Measurements from ENCODE around the gene ISX. TPM values are rescaled to one million over a fixed set of nuclear protein-coding genes. Genes with fewer than 3 reads are reported as not detected.

The ISX gene
- total RNA-seq, 2 experiments from 2014 or later: not detected

- H3K9me2 ChIP-seq (ENCODE audit: insufficient read depth, low read length): no peaks in the 10 kb centered on the region
- ChIA-PET POLR2A (no interaction called here), CTCF (ENCODE audit: unreplicated experiment) (no interaction called here)
- intact Hi-C loops (cut with micrococcal nuclease; ENCODE audit: unreplicated experiment): no loop called here
- no peaks in the 10 kb centered on the region for H4K20me1 ChIP-seq (ENCODE audit: insufficient read depth, low read length)
- no peak overlapping the region for H3K27ac ChIP-seq (ENCODE audit: low read depth, low read length, poor library complexity, severe bottlenecking)
- no peaks in the 10 kb centered on the region for H3K79me2 ChIP-seq (ENCODE audit: insufficient read depth, low read depth, low read length)
- no peak for DNase-seq (ENCODE audit: low spot score)
- no peak overlapping the region for H3K4me2 ChIP-seq (ENCODE audit: low read length)
- no peak overlapping the region for H2AFZ ChIP-seq (ENCODE audit: low read length)
- no peak overlapping the region for H3K4me3 ChIP-seq (ENCODE audit: low read depth, low read length, poor library complexity, severe bottlenecking)
- no peaks in the 10 kb centered on the region for H3K36me3 ChIP-seq (ENCODE audit: insufficient read depth, low read length)
- TF ChIP-seq CTCF (conservative IDR thresholded peaks at IDR 0.05; ENCODE audit: low read length) (no peak), EZH2phosphoT487 (IDR thresholded peaks at IDR 0.05; ENCODE audit: borderline replicate concordance, low read depth, low read length) (no peak)
- no TSS peak for BruUV-seq (replicated peaks)
- no peaks in the 10 kb centered on the region for H3K9me3 ChIP-seq (ENCODE audit: low read length)
- no peaks in the 10 kb centered on the region for H3K4me1 ChIP-seq (ENCODE audit: insufficient read depth, low read length, poor library complexity, severe bottlenecking)
Measured at GRCh38 chr22:35133702-35134380, 67.9 kb downstream of the ISX start.

GRCh38 chr22:35134637-35135036 lies 68.7 kb downstream of the ISX start:
- H3K27ac ChIP-seq (ENCODE audit: low read depth, low read length, poor library complexity, severe bottlenecking): no peak overlapping the region
- no peaks in the 10 kb centered on the region for H3K79me2 ChIP-seq (ENCODE audit: insufficient read depth, low read depth, low read length)
- no peaks in the 10 kb centered on the region for H3K9me2 ChIP-seq (ENCODE audit: insufficient read depth, low read length)
- no peaks in the 10 kb centered on the region for H4K20me1 ChIP-seq (ENCODE audit: insufficient read depth, low read length)
- no peaks in the 10 kb centered on the region for H3K36me3 ChIP-seq (ENCODE audit: insufficient read depth, low read length)
- no peak overlapping the region for H3K4me2 ChIP-seq (ENCODE audit: low read length)
- DNase-seq (ENCODE audit: low spot score): no peak
- CTCF ChIA-PET (ENCODE audit: unreplicated experiment): no interaction called here
- H3K4me1 ChIP-seq (ENCODE audit: insufficient read depth, low read length, poor library complexity, severe bottlenecking): no peaks in the 10 kb centered on the region
- H2AFZ ChIP-seq (ENCODE audit: low read length): no peak overlapping the region
- TF ChIP-seq EZH2phosphoT487 (IDR thresholded peaks at IDR 0.05; ENCODE audit: borderline replicate concordance, low read depth, low read length) (no peak), CTCF (conservative IDR thresholded peaks at IDR 0.05; ENCODE audit: low read length) (no peak)
- H3K9me3 ChIP-seq (ENCODE audit: low read length): no peaks in the 10 kb centered on the region
- intact Hi-C loops (cut with micrococcal nuclease; ENCODE audit: unreplicated experiment): no loop called here
- POLR2A ChIA-PET: interaction anchor here (0.9 kb wide), 1 partner anchor 16 kb away, joined by 3 read pairs; no protein-coding TSS in a partner anchor
- BruUV-seq (replicated peaks): no TSS peak
- no peak overlapping the region for H3K4me3 ChIP-seq (ENCODE audit: low read depth, low read length, poor library complexity, severe bottlenecking)

- H3K9me3 ChIP-seq (ENCODE audit: low read length): no peaks in the 10 kb centered on the region
- no peak overlapping the region for H3K4me2 ChIP-seq (ENCODE audit: low read length)
- POLR2A ChIA-PET: interaction anchor here (0.9 kb wide), 1 partner anchor 16 kb away, joined by 3 read pairs; no protein-coding TSS in a partner anchor
- TF ChIP-seq EZH2phosphoT487 (IDR thresholded peaks at IDR 0.05; ENCODE audit: borderline replicate concordance, low read depth, low read length): no peak
- no peak for TF ChIP-seq CTCF (conservative IDR thresholded peaks at IDR 0.05; ENCODE audit: low read length)
- no peaks in the 10 kb centered on the region for H3K9me2 ChIP-seq (ENCODE audit: insufficient read depth, low read length)
- intact Hi-C loops (cut with micrococcal nuclease; ENCODE audit: unreplicated experiment): no loop called here
- CTCF ChIA-PET (ENCODE audit: unreplicated experiment): no interaction called here
- no peak overlapping the region for H2AFZ ChIP-seq (ENCODE audit: low read length)
- H3K4me1 ChIP-seq (ENCODE audit: insufficient read depth, low read length, poor library complexity, severe bottlenecking): no peaks in the 10 kb centered on the region
- DNase-seq (ENCODE audit: low spot score): no peak
- H3K36me3 ChIP-seq (ENCODE audit: insufficient read depth, low read length): no peaks in the 10 kb centered on the region
- H3K27ac ChIP-seq (ENCODE audit: low read depth, low read length, poor library complexity, severe bottlenecking): no peak overlapping the region
- H3K79me2 ChIP-seq (ENCODE audit: insufficient read depth, low read depth, low read length): no peaks in the 10 kb centered on the region
- BruUV-seq (replicated peaks): no TSS peak
- no peak overlapping the region for H3K4me3 ChIP-seq (ENCODE audit: low read depth, low read length, poor library complexity, severe bottlenecking)
- no peaks in the 10 kb centered on the region for H4K20me1 ChIP-seq (ENCODE audit: insufficient read depth, low read length)
Measured at GRCh38 chr22:35135165-35135564, 69.2 kb downstream of the ISX start.

Data from OCI-LY7 (cell line).